ENCODE measurements around the gene UNK.

- TF ChIP-seq ZSCAN20 (CRISPR knock-in tag; IDR thresholded peaks at IDR 0.05) (no peak), POLR2A (IDR thresholded peaks at IDR 0.05; ENCODE audit: low read length) (no peak), CTCF (IDR thresholded peaks at IDR 0.05) (no peak), USF2 (IDR thresholded peaks at IDR 0.05) (no peak), RFX5 (IDR thresholded peaks at IDR 0.05) (no peak), POLR2AphosphoS2 (conservative IDR thresholded peaks at IDR 0.05; ENCODE audit: low read length) (no peak)
These were observed 32.8 kb upstream of the UNK start for GRCh38 chr17:75751676-75752404.
